MM.1S (cell line): ENCODE results near the gene RPL18.
A peak's percentile ranks its signal among the peaks of the same experiment; 100 is the strongest.

Experiments used
- DNase-seq: peaks from one replicate; pipeline ENCODE4 v3.0.0-alpha.2; 2015
- H2AFZ ChIP-seq: fragments of 300-600 bp; sonication (generic); 2 replicates; pipeline ENCODE4 v1.6.0; 2016; ENCODE audit warnings: antibody characterized with exemption, low read length
- H3F3A ChIP-seq: fragments of 300-600 bp; sonication (generic); 2 replicates; pipeline ENCODE4 v1.6.1; 2016; ENCODE audit warnings: mild to moderate bottlenecking, antibody characterized with exemption, low read length, moderate library complexity, mixed read lengths; ENCODE audit not compliant: insufficient read depth
- H3K27ac ChIP-seq: fragments of 300-600 bp; sonication (generic); 2 replicates; pipeline ENCODE4 v1.5.1; 2016; ENCODE audit warnings: mild to moderate bottlenecking, low read length
- H3K27me3 ChIP-seq: fragments of 300-600 bp; sonication (generic); replicated peaks from 2 replicates; pipeline ENCODE4 v1.6.0; 2016; ENCODE audit warnings: low read length; ENCODE audit not compliant: insufficient read depth
- H3K36me3 ChIP-seq: fragments of 300-600 bp; sonication (generic); replicated peaks from 2 replicates; pipeline ENCODE4 v1.6.1; 2016; ENCODE audit warnings: mild to moderate bottlenecking, low read length, mixed read lengths; ENCODE audit not compliant: insufficient read depth
- H3K4me1 ChIP-seq: fragments of 300-600 bp; sonication (generic); 2 replicates; pipeline ENCODE4 v1.6.1; 2016; ENCODE audit warnings: low read length, mixed read lengths
- H3K4me2 ChIP-seq: fragments of 300-600 bp; sonication (generic); 2 replicates; pipeline ENCODE4 v1.6.0; 2016; ENCODE audit warnings: low read depth, low read length
- H3K4me3 ChIP-seq: fragments of 300-600 bp; sonication (generic); 2 replicates; pipeline ENCODE4 v1.5.1; 2016; ENCODE audit warnings: low read length, mixed read lengths
- H3K79me2 ChIP-seq: fragments of 300-600 bp; sonication (generic); 2 replicates; pipeline ENCODE4 v1.6.1; 2016; ENCODE audit warnings: mixed run types, low read length, mixed read lengths
- H3K9ac ChIP-seq: fragments of 300-600 bp; sonication (generic); 2 replicates; pipeline ENCODE4 v1.6.1; 2016; ENCODE audit warnings: low read length, mixed read lengths
- H3K9me2 ChIP-seq: fragments of 300-600 bp; sonication (generic); replicated peaks from 2 replicates; pipeline ENCODE4 v1.6.1; 2016; ENCODE audit warnings: mild to moderate bottlenecking, low read length, mixed read lengths; ENCODE audit not compliant: insufficient read depth
- H3K9me3 ChIP-seq: fragments of 300-600 bp; sonication (generic); replicated peaks from 2 replicates; pipeline ENCODE4 v1.6.1; 2016; ENCODE audit warnings: mild to moderate bottlenecking, low read length, mixed read lengths; ENCODE audit not compliant: insufficient read depth
- H4K20me1 ChIP-seq: fragments of 300-600 bp; sonication (generic); 2 replicates; pipeline ENCODE4 v1.6.1; 2016; ENCODE audit warnings: mild to moderate bottlenecking, low read length, moderate library complexity, mixed read lengths; ENCODE audit not compliant: insufficient read depth
- EZH2 ChIP-seq: fragments of 300-600 bp; sonication (generic); optimal IDR thresholded peaks from 2 replicates; pipeline ENCODE3; 2017; ENCODE audit warnings: low read depth, mild to moderate bottlenecking, antibody characterized with exemption, low read length, mixed read lengths
- EZH2phosphoT487 ChIP-seq: fragments of 300-600 bp; sonication (generic); IDR thresholded peaks from 2 replicates; pipeline ENCODE4 v1.6.1; 2018; ENCODE audit warnings: antibody characterized with exemption, low read length
- TF ChIP-seq, protein P1 (sequence below): fragments of 300-600 bp; sonication (generic); IDR thresholded peaks from 2 replicates; pipeline ENCODE4 v1.5.1; 2016; ENCODE audit warnings: antibody characterized with exemption, low read length, mixed read lengths

The RPL18 gene

DNA sequence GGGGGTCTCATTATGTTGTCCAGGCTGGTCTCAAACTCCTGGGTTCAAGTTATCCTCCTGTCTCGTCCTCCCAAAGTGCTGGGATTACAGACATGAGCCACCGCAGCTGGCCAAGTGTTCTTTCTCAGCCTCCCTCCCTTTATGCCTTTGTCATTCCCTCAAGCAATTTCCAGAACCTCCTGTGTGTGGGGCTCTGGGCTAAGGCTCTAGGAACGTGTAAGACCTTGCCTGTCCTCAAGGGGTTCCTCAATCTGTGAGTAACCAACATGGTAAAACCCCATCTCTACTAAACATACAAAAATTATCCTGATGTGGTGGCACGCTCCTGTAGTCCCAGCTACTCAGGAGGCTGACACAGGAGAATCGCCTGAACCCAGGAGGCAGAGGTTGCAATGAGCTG is 28.0 kb downstream of the RPL18 start:
- no peaks in the 10 kb centered on the region for H3K36me3 ChIP-seq
- TF ChIP-seq, protein P1, sequence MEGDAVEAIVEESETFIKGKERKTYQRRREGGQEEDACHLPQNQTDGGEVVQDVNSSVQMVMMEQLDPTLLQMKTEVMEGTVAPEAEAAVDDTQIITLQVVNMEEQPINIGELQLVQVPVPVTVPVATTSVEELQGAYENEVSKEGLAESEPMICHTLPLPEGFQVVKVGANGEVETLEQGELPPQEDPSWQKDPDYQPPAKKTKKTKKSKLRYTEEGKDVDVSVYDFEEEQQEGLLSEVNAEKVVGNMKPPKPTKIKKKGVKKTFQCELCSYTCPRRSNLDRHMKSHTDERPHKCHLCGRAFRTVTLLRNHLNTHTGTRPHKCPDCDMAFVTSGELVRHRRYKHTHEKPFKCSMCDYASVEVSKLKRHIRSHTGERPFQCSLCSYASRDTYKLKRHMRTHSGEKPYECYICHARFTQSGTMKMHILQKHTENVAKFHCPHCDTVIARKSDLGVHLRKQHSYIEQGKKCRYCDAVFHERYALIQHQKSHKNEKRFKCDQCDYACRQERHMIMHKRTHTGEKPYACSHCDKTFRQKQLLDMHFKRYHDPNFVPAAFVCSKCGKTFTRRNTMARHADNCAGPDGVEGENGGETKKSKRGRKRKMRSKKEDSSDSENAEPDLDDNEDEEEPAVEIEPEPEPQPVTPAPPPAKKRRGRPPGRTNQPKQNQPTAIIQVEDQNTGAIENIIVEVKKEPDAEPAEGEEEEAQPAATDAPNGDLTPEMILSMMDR: no peak; the same call in 1 of the 2 replicates
- TF ChIP-seq EZH2phosphoT487 (no peak), EZH2 (no peak)
- H3K79me2 ChIP-seq: no peaks in the 10 kb centered on the region
- no peak overlapping the region for H3K27ac ChIP-seq
- H3K4me1 ChIP-seq: no peaks in the 10 kb centered on the region
- DNase-seq: no peak
- peaks cover 65% of the 10 kb centered on the region for H3K27me3 ChIP-seq
- H3K4me2 ChIP-seq: no peak overlapping the region
- H4K20me1 ChIP-seq: no peaks in the 10 kb centered on the region
- no peaks in the 10 kb centered on the region for H3K9me3 ChIP-seq
- H3K4me3 ChIP-seq: no peak overlapping the region
- H2AFZ ChIP-seq: no peak overlapping the region
- no peaks in the 10 kb centered on the region for H3K9me2 ChIP-seq
- H3F3A ChIP-seq: no peaks in the 10 kb centered on the region
- H3K9ac ChIP-seq: no peak overlapping the region

DNA sequence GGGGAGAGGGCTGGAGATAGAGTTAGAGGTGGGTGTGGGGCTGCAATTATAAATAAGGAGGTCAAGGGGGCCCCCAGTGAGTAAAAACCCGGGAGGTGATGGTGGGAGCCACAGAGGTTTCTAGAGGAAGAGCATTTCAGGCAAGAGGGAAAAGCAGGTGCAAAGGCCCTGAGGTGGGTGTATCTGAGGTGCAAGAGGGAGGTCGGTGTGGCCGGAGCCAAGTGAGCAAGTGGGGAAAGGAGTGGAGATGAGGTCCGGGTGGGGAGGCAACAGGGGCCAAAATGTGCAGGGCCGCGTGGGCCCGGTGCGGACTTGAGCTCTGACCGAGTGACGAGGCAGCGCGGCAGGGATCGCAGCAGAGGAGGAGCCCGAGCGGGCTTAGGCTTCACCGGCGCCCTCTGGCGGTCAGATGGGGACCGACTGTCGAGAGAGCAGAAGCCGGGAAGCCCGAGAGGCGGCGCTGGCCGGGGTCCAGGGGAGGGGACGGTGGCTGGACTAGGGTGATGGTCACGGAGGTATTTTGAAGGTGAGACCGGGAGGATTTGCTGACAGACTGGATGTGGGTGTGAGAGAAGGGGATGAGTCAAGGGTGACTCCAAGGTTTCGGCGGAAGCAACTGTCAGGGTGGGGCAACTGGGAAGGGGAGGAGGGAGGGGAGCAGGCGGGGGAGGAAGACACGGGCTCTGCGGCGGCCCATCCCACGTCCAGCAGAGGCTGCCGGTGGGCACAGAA is 30.1 kb downstream of the RPL18 start:
- Histone ChIP-seq H2AFZ (peak overlapping the region; percentile 62), H3F3A (no peaks in the 10 kb centered on the region), H3K27me3 (peaks cover 52% of the 10 kb centered on the region), H4K20me1 (no peaks in the 10 kb centered on the region), H3K4me2 (peak overlapping the region; percentile 67; the same call in 1 of the 2 replicates), H3K9ac (no peak overlapping the region), H3K36me3 (no peaks in the 10 kb centered on the region), H3K9me3 (no peaks in the 10 kb centered on the region), H3K4me1 (no peaks in the 10 kb centered on the region), H3K27ac (no peak overlapping the region), H3K79me2 (no peaks in the 10 kb centered on the region), H3K9me2 (no peaks in the 10 kb centered on the region), H3K4me3 (peak overlapping the region; percentile 50)
- TF ChIP-seq EZH2 (no peak), EZH2phosphoT487 (no peak)
- TF ChIP-seq, protein P1: peak; percentile 95
- DNase-seq: peak; percentile 84

DNA sequence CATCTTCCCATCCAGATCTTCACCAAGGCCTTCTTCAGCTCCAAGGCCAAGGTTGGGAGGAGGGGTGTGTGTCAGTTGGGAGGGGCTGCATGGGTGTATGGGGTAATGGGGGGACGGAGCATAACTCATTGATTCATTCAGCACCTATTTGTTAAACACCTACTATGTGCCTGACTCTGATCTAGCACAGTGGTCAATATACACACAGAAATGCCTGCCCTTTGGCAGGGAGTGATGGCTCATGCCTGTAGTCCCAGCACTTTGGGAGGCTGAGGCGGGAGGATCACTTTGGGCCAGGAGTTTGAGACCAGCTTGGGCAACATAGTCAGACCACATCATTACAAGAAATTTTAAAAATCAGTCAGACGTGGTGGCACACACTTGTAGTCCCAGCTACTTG is 31.6 kb downstream of the RPL18 start:
- H3K27ac ChIP-seq: no peak overlapping the region
- no peak overlapping the region for H3K9ac ChIP-seq

More for the DNA sequence above, 31.6 kb downstream of the RPL18 start:
- H3K79me2 ChIP-seq: no peaks in the 10 kb centered on the region
- H4K20me1 ChIP-seq: no peaks in the 10 kb centered on the region
- no peaks in the 10 kb centered on the region for H3K36me3 ChIP-seq
- H3F3A ChIP-seq: no peaks in the 10 kb centered on the region
- no peak for DNase-seq
- H3K4me1 ChIP-seq: no peaks in the 10 kb centered on the region
- H2AFZ ChIP-seq: no peak overlapping the region
- TF ChIP-seq EZH2 (no peak), EZH2phosphoT487 (no peak)
- TF ChIP-seq, protein P1: no peak
- no peak overlapping the region for H3K4me2 ChIP-seq
- H3K9me2 ChIP-seq: no peaks in the 10 kb centered on the region
- no peak overlapping the region for H3K4me3 ChIP-seq
- H3K9me3 ChIP-seq: no peaks in the 10 kb centered on the region
- peaks cover 52% of the 10 kb centered on the region for H3K27me3 ChIP-seq
